Heart left ventricle (tissue), 13 donors: ENCODE results near the gene DSP.

Source experiments
- POLR2A ChIP-seq, 2 donors: fragments of 450-650 bp; IDR thresholded peaks; one replicate each; pipeline ENCODE4 v1.6.1; 2017; ENCODE audit warnings: antibody characterized with exemption in 2 of 2, mild to moderate bottlenecking in 2 of 2, moderate library complexity in 2 of 2
- TF ChIP-seq, protein P1 (sequence below), 12 donors: fragments of 200-600 bp; sonication (generic) in 4 of 12; IDR thresholded peaks; one replicate each; pipeline versions ENCODE4 v1.5.0 to v1.8.0; 2018 to 2022; ENCODE audit warnings: antibody characterized with exemption in 12 of 12, mild to moderate bottlenecking in 5 of 12
- donor health status: ischemic (EF 13 %, LVEDD 7.1; RV severe dilation, severe dysfunction).
- donor health status: DM: no; HTN: yes; CAD: no.
- donor health status: DM: no; HTN: no; CAD: no.
- donor health status: ischemic (EF 25% LVEDD 6.9; RV normal size, moderate dysfunction).
- donor health status: ischemic (EF 25% LVEDD 5.7; RV mildly dilated, moderate dysfunction).
- donor health status: ischemic (EF 35%, LVEDD 5.7; RV mildly dilated, moderate dysfunction).
- donor health status: nonischemic (EF 11% LVEDD 7.7; RV severe dilation, severe dysfunction).
- donor health status: DM: yes; HTN: yes; CAD: no.
- donor health status: PGD.
- donor health status: ischemic (EF 29% LVEDD 5.4; RV normal size, mild dysfunction).
- donor health status: nonischemic (EF 23%, LVEDD 6.1; RV moderate dilation, normal function).

DNA sequence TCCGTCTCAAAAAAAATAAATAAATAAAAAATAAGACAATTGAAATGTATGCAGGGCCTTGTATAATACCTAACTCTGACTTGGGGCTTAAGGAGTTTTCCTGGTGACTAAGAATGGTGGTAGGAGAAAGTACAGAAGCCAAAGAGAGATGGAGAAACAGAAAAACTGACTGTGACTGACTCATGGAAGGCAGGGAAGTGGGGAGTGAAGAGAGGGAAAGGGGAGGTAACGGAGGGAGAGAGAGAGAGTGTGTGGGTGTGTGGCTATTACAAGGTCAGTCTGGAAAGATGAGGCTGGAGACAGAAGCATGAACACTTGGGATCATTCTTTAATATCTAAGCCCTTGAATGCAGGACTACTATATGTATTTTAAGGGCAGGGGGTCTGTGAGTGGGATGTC lies 87.0 kb downstream of the DSP start:
- TF ChIP-seq, protein P1, sequence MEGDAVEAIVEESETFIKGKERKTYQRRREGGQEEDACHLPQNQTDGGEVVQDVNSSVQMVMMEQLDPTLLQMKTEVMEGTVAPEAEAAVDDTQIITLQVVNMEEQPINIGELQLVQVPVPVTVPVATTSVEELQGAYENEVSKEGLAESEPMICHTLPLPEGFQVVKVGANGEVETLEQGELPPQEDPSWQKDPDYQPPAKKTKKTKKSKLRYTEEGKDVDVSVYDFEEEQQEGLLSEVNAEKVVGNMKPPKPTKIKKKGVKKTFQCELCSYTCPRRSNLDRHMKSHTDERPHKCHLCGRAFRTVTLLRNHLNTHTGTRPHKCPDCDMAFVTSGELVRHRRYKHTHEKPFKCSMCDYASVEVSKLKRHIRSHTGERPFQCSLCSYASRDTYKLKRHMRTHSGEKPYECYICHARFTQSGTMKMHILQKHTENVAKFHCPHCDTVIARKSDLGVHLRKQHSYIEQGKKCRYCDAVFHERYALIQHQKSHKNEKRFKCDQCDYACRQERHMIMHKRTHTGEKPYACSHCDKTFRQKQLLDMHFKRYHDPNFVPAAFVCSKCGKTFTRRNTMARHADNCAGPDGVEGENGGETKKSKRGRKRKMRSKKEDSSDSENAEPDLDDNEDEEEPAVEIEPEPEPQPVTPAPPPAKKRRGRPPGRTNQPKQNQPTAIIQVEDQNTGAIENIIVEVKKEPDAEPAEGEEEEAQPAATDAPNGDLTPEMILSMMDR (IDR thresholded peaks at IDR 0.05), result no peak
- no peak for TF ChIP-seq POLR2A (IDR thresholded peaks at IDR 0.05)
